Right lobe of liver (tissue), 4 donors: ENCODE results near the gene TRMT1.

Experiments used
- CTCF ChIP-seq, 4 donors: fragments of 200-600 bp in 3 of 4; fragments of 450-650 bp in 1 of 4; IDR thresholded peaks; one replicate each; pipeline versions ENCODE4 v1.5.1 to v1.8.0; 2016 to 2022; ENCODE audit warnings: antibody characterized with exemption in 4 of 4, mild to moderate bottlenecking in 2 of 4
- POLR2A ChIP-seq: fragments of 450-650 bp; IDR thresholded peaks from one replicate; pipeline ENCODE4 v1.6.1; 2017; ENCODE audit warnings: antibody characterized with exemption, mild to moderate bottlenecking
- donor health status: DM: no; HTN: no; CAD: no.
- donor health status: DM: no; HTN: no; CAD: no.
- donor health status: DM: no; HTN: yes; CAD: no.

- TF ChIP-seq POLR2A (no peak), CTCF (IDR thresholded peaks at IDR 0.05) (no peak)
These were observed 39.3 kb downstream of the TRMT1 start for GRCh38 chr19:13077240-13077639.
